GM21526 (cell line): ENCODE data around the gene ARHGEF37.
A peak's percentile ranks its signal among the peaks of the same experiment; 100 is the strongest.
"Not testable (repeated sequence)": the region's sequence is repeated elsewhere in the genome, so short reads cannot be mapped to it uniquely, and the experiment has no call there.

Experiments
- ATAC-seq: cut with Tn5 transposase; IDR thresholded peaks from one replicate; pipeline ENCODE4 v1.9.1; 2021; ENCODE audit warnings: moderate library complexity; ENCODE audit not compliant: unreplicated experiment, low FRiP score

ARHGEF37 gene

DNA sequence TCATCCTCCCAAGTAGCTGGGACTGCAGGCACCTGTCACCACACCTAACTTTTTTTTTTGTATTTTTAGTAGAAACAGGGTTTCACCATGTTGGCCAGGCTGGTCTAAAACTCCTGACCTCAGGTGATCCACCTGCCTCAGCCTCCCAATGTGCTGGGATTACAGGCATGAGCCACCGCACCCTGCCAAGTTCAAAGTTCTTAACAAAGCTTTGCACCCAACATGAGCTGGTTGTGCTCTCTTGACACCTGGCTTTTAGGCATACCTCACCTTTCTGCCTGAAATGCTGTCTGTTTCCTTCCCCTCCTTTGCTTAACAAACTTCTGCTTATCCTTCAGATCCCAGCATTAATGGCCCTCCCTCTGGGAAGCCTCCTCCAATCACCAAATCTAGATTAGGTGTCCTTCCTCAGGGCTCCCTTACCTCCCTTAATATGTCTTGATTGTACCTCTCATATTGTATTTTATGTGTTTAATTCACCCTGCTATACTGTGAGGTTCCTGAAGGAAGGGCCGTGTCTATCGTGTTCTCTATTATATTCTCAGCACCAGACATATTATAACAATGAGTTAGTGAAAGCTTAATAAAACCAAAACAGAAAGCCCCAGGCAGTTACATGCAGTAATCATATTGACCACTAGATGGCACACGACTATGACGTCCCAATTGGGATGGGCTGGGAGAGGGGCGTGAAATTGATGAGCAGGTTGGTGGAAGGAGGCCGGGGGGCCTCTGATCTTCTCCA, 86.0 kb downstream of the ARHGEF37 start:
- no peak for ATAC-seq

- ATAC-seq, result no peak
Measured at GRCh38 chr5:149667829-149668330, 86.6 kb downstream of the ARHGEF37 start.

- ATAC-seq, result not testable (repeated sequence)
Measured at GRCh38 chr5:149669273-149669672, 88.0 kb downstream of the ARHGEF37 start.

- ATAC-seq, result no peak
Measured at GRCh38 chr5:149671544-149671943, 90.2 kb downstream of the ARHGEF37 start.

DNA sequence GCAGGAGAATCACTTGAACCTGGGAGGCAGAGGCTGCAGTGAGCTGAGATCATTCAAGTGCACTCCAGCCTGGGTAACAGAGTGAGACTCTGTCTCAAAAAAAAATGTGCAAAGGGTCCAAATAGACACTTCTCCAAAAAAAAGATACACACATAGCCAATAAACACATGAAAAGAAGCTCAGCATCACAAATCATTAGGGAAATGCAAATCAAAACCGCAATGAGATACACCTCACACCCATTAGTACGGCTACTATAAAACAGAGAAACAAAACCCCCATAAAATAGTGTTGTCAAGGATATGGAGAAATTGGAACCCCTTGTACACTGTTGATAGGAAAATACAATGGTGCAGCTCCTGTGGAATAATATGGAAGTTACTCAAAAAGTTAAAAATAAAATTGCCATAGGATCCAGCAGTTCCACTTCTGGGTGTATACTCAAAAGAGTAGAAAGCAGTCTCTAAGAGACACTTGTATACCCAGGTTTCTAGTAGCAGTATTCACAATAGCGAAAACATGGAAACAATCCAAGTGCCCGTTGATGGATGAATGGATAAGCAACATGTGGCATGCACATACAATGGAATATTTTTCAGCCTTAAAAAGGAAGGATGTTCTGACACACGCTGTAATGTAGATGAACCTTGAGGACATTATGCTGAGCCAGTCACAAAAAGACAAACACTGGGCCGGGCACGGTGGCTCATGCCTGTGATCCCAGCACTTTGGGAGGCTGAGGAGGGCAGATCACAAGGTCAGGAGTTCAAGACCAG, 91.6 kb downstream of the ARHGEF37 start:
- no peak for ATAC-seq

GRCh38 chr5:149674686-149675085, 93.4 kb downstream of the ARHGEF37 start:
- ATAC-seq, result no peak

DNA sequence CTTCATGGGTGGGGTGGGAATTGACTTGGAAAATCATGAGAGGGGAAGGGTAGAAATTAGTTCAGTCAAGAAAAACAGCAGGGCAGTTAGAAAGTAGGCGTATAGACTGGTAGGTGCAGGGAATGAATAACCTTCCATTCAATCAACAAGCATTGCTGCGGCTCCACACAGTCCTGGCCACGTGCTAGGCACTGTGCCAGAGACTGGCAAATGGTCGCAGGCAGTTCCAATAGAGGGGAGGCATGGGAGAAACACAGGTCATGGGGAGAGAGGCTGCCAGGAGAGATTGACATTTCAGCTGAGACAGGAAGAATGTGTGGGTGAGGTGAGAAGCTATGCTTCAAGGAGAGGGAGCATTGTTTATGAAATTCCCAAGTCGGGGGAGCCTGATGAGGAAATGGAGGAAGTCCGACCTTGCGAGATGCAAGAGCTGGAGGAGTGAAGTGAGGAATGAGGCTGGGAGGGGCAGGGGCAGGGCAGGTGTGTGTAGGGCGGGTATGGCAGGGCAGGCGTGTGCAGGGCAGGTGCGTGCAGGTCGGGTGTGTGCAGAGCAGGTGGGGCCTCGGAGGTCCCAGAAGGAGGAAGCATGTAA, 94.4 kb downstream of the ARHGEF37 start:
- ATAC-seq, result no peak

DNA sequence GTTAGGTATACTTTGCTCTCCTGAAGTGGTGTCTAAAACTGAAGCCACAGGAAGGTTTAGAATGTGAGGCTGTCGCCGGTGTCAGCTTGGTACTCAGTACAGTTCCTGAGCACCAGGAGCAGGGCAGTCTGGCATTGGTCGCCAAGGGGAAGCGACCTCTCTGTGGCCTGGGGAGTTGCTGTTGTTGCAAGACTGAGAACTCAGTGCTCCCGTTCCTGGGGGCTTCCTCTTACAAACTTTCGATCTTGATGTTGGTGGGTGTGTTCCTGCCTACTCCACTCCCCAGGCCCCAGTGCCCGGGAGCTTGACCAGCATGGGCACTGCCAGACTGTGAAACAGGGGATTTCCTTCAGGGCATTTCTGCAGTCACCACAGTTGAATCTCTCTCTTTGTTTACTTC, 96.4 kb downstream of the ARHGEF37 start:
- ATAC-seq, result no peak

- peak; percentile 47 for ATAC-seq
Measured at GRCh38 chr5:149679876-149680809, 98.8 kb downstream of the ARHGEF37 start.

DNA sequence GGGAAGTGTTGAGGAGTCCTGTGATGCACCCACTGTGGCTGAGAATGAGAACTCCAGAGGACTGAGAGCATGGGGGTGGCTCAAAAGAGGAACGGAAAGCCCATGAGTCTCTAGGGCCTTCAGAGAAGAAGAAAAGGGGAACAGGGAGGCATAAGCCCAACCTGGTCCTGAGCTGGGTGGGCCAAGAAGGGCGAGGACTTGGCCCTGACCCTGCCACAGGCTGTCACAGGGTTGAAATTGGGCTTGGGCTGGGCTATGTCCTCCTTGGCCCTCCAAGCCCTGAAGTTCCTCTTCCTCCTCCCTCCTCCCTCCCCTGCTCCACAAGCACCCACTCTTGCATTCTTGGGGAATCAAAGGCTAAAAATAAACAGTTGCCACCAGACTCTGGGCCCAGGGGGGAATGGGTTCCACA, 99.5 kb downstream of the ARHGEF37 start:
- peak; percentile 99 for ATAC-seq

DNA sequence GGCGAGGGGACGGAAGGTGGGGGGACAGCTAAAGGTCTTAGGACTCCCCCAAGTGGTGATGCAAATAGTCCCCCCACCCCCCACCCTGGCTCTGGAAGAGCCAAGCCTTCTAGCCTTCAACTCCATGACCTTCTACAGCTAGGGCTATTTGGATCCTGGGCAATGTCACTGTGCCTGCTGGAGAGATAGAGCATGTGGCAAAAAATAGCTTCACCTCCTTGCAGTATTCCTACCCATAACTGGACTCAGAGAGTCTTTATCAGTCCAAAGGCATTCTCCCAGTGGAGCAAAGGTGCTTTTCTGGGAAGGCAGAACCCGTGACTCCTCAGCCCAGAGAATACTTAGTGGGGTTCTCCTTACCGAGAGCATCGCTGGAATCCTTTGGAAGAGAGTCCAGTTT, 100.0 kb downstream of the ARHGEF37 start:
- ATAC-seq, result no peak

- ATAC-seq, result no peak
Measured at GRCh38 chr5:149681922-149682321, 100.6 kb downstream of the ARHGEF37 start.

DNA sequence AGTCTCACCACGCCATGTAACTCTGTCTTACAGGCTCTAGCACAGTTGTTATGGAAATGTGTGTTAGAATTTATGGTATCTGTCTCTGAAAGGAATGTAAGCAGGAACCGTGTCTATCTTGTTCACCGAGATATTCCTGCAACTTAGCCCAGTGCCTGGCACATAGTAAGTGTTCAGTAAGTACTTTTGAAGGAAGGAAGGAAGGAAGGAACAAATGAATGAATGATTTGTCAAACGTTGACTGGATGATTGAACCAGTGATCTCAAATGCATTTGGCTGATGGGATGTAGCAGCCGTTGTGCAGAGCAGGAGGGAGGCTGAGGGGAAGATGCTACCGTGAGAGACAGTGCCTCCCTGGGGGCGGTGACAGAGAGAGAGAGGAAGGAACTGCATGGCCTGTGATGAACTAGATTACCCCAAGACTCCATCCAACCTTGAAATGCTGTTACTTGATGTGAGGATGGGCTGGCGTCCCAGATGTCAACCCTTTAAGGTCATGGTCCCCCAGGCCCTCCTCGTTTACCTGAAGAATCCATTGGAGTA, 101.3 kb downstream of the ARHGEF37 start:
- ATAC-seq, result no peak

DNA sequence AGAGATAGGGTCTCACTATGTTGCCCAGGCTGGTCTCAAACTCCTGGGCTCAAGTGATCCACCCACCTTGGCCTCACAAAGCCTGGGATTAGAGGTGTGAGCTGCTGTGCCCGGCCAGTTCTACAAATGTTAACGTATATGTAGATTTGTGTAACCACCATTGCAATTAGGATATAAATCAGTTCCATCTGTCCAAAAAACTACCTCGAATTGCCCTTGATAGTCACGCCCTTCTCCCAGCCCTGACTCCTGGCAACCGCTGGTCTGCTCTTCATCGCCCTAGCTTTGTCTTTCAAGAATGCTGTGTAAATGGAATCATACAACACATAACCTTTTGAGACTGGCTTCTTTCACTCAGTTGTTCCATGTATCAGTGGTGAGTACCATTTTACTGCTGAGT, 102.7 kb downstream of the ARHGEF37 start:
- no peak for ATAC-seq

- ATAC-seq, result no peak
Measured at GRCh38 chr5:149684371-149684770, 103.1 kb downstream of the ARHGEF37 start.
